Measurements from ENCODE around the gene KIRREL3. TPM values are rescaled to one million over a fixed set of nuclear protein-coding genes. Genes with fewer than 3 reads are reported as not detected.

The KIRREL3 gene
- total and polyA plus RNA-seq, 2 donors (not counting 3 experiments of a cell fraction or from before 2014, with no cell fraction given): not detected

GRCh38 chr11:126917531-126918204 lies 82.9 kb downstream of the KIRREL3 start:
- Histone ChIP-seq H3K79me2 (ENCODE audit: control insufficient read depth, insufficient read depth, low read length) (no peaks in the 10 kb centered on the region), H3K27ac (ENCODE audit: insufficient read depth, low read depth, low read length) (no peak overlapping the region), H4K20me1 (replicated peaks; ENCODE audit: control insufficient read depth, extremely low read depth, insufficient read depth, low read length) (no peaks in the 10 kb centered on the region), H2AFZ (ENCODE audit: low read depth, low read length) (no peak overlapping the region), H3K4me1 (ENCODE audit: control insufficient read depth, extremely low read depth, insufficient read depth, low read length) (no peaks in the 10 kb centered on the region), H3K4me3 (replicated peaks in 1 of 3; ENCODE audit: insufficient read depth in 1 of 3, low read depth in 1 of 3, low read length in 3 of 3) (no peak overlapping the region), H3K36me3 (ENCODE audit: control insufficient read depth in 2 of 2, extremely low read depth in 1 of 2, insufficient read depth in 2 of 2, low read length in 2 of 2) (no peaks in the 10 kb centered on the region), H3K27me3 (ENCODE audit: control insufficient read depth in 2 of 2, insufficient read depth in 2 of 2, low read length in 2 of 2) (no peaks in the 10 kb centered on the region), H3K9me3 (replicated peaks; ENCODE audit: control insufficient read depth, insufficient read depth, low read length) (peaks cover 3% of the 10 kb centered on the region), H3K9me1 (replicated peaks; ENCODE audit: control insufficient read depth, extremely low read depth, insufficient read depth, low read length) (no peaks in the 10 kb centered on the region), H3K9ac (replicated peaks; ENCODE audit: extremely low read depth, insufficient read depth, low read length) (no peak overlapping the region), H3K4me2 (ENCODE audit: insufficient read depth, low read length) (no peak overlapping the region)
- ChIA-PET CTCF (no interaction called here), POLR2A (no interaction called here)
- no peak for TF ChIP-seq POLR2AphosphoS5 (IDR thresholded peaks at IDR 0.05; ENCODE audit: insufficient read depth, low read depth, low read length)
- no peak for TF ChIP-seq MYC (IDR thresholded peaks at IDR 0.05; ENCODE audit: low read depth, low read length)
- TF ChIP-seq EZH2 (IDR thresholded peaks at IDR 0.05; ENCODE audit: borderline replicate concordance, low read depth, low read length, severe bottlenecking): no peak
- no peak for TF ChIP-seq MAX (IDR thresholded peaks at IDR 0.05; ENCODE audit: insufficient read depth, insufficient read length)
- DNase-seq (ENCODE audit: low read depth, low spot score): no peak
- dilution Hi-C loops (cut with MboI; ENCODE audit: extremely low pct_ligation_motif_present, low sequenced_read_pairs) (no loop called here), intact Hi-C loops (cut with micrococcal nuclease) (no loop called here)
- BruUV-seq (replicated peaks): no TSS peak
- no peak for FAIRE-seq

GRCh38 chr11:126915430-126915829 lies 85.1 kb downstream of the KIRREL3 start:
- Histone ChIP-seq H3K36me3 (ENCODE audit: control insufficient read depth in 2 of 2, extremely low read depth in 1 of 2, insufficient read depth in 2 of 2, low read length in 2 of 2) (no peaks in the 10 kb centered on the region), H2AFZ (ENCODE audit: low read depth, low read length) (no peak overlapping the region), H3K9me1 (replicated peaks; ENCODE audit: control insufficient read depth, extremely low read depth, insufficient read depth, low read length) (no peaks in the 10 kb centered on the region), H3K4me3 (replicated peaks in 1 of 3; ENCODE audit: insufficient read depth in 1 of 3, low read depth in 1 of 3, low read length in 3 of 3) (no peak overlapping the region), H3K9ac (replicated peaks; ENCODE audit: extremely low read depth, insufficient read depth, low read length) (no peak overlapping the region), H4K20me1 (replicated peaks; ENCODE audit: control insufficient read depth, extremely low read depth, insufficient read depth, low read length) (no peaks in the 10 kb centered on the region), H3K27ac (ENCODE audit: insufficient read depth, low read depth, low read length) (no peak overlapping the region), H3K79me2 (ENCODE audit: control insufficient read depth, insufficient read depth, low read length) (no peaks in the 10 kb centered on the region), H3K9me3 (replicated peaks; ENCODE audit: control insufficient read depth, insufficient read depth, low read length) (peaks cover 3% of the 10 kb centered on the region), H3K4me2 (ENCODE audit: insufficient read depth, low read length) (no peak overlapping the region), H3K27me3 (ENCODE audit: control insufficient read depth in 2 of 2, insufficient read depth in 2 of 2, low read length in 2 of 2) (no peaks in the 10 kb centered on the region), H3K4me1 (ENCODE audit: control insufficient read depth, extremely low read depth, insufficient read depth, low read length) (no peaks in the 10 kb centered on the region)
- CTCF ChIA-PET: no interaction called here
- intact Hi-C loops (cut with micrococcal nuclease) (no loop called here), dilution Hi-C loops (cut with MboI; ENCODE audit: extremely low pct_ligation_motif_present, low sequenced_read_pairs) (no loop called here)
- POLR2A ChIA-PET: no interaction called here
- FAIRE-seq (no peak), DNase-seq (ENCODE audit: low read depth, low spot score) (no peak)
- no TSS peak for BruUV-seq (replicated peaks)
- no peak for TF ChIP-seq MAX (IDR thresholded peaks at IDR 0.05; ENCODE audit: insufficient read depth, insufficient read length)
- TF ChIP-seq EZH2 (IDR thresholded peaks at IDR 0.05; ENCODE audit: borderline replicate concordance, low read depth, low read length, severe bottlenecking): no peak
- TF ChIP-seq FOS (IDR thresholded peaks at IDR 0.05; ENCODE audit: borderline replicate concordance, insufficient read depth, low read length): no peak
- TF ChIP-seq MYC (IDR thresholded peaks at IDR 0.05; ENCODE audit: low read depth, low read length): no peak
- no peak for TF ChIP-seq JUN (IDR thresholded peaks at IDR 0.05; ENCODE audit: borderline replicate concordance, insufficient read depth, insufficient read length, low read depth)
- TF ChIP-seq GATA2 (IDR thresholded peaks at IDR 0.05; ENCODE audit: insufficient read depth, insufficient read length, low read depth, low read length): no peak
- TF ChIP-seq POLR2AphosphoS5 (IDR thresholded peaks at IDR 0.05; ENCODE audit: insufficient read depth, low read depth, low read length): no peak
- no peak for TF ChIP-seq POLR2A (IDR thresholded peaks at IDR 0.05; ENCODE audit: low read depth, low read length)
- no peak for TF ChIP-seq CTCF (IDR thresholded peaks at IDR 0.05; ENCODE audit: extremely low read depth in 1 of 2, insufficient read depth in 1 of 2, low read depth in 1 of 2, low read length in 2 of 2)

All from endothelial cell of umbilical vein (primary cell).